ENCODE measurements around the gene FOXJ1.

The FOXJ1 gene

GRCh38 chr17:76123749-76124581 is 17.1 kb downstream of the FOXJ1 start:
- no peak for DNase-seq

GRCh38 chr17:76123191-76123499 is 17.9 kb downstream of the FOXJ1 start:
- no peak for DNase-seq

GRCh38 chr17:76122431-76123190 is 18.4 kb downstream of the FOXJ1 start:
- DNase-seq = no peak

GRCh38 chr17:76121932-76122430 is 19.1 kb downstream of the FOXJ1 start:
- DNase-seq = peak in 2 of 4 experiments; percentile 45 to 57

GRCh38 chr17:76120658-76121008 is 20.4 kb downstream of the FOXJ1 start:
- no peak for DNase-seq

GRCh38 chr17:76119409-76120371 is 21.4 kb downstream of the FOXJ1 start:
- no peak for DNase-seq

- DNase-seq = no peak
Observed at GRCh38 chr17:76115138-76115754, 25.8 kb downstream of the FOXJ1 start.

GRCh38 chr17:76111956-76112355 is 29.1 kb downstream of the FOXJ1 start:
- DNase-seq = no peak

GRCh38 chr17:76107509-76107908 is 33.5 kb downstream of the FOXJ1 start:
- DNase-seq = no peak

GRCh38 chr17:76106703-76107102 is 34.3 kb downstream of the FOXJ1 start:
- no peak for DNase-seq

- DNase-seq = no peak
Observed at GRCh38 chr17:76104896-76105231, 36.2 kb downstream of the FOXJ1 start.

- peak in 1 of 4 experiments; percentile 46 for DNase-seq
Observed at GRCh38 chr17:76104140-76104895, 36.7 kb downstream of the FOXJ1 start.

- DNase-seq = peak; percentile 98 to 99 (median 98)
Observed at GRCh38 chr17:76103274-76104139, 37.5 kb downstream of the FOXJ1 start, which contains the start of gene EXOC7. Gene EXOC7 (minus strand): TSS chr17:76103787. CDS start chr17:76103692, 95 bp downstream.

GRCh38 chr17:76102944-76103273 is 38.1 kb downstream of the FOXJ1 start:
- DNase-seq = no peak

- DNase-seq = no peak
Observed at GRCh38 chr17:76097716-76098295, 43.2 kb downstream of the FOXJ1 start.

- DNase-seq = no peak
Observed at GRCh38 chr17:76095943-76096342, 45.1 kb downstream of the FOXJ1 start.

GRCh38 chr17:76094046-76094445 is 47.0 kb downstream of the FOXJ1 start:
- DNase-seq = no peak

- DNase-seq = no peak
Observed at GRCh38 chr17:76092526-76093413, 48.3 kb downstream of the FOXJ1 start.
